ENCODE data around the gene POU2F3. TPM values are rescaled to one million over a fixed set of nuclear protein-coding genes. Genes with fewer than 3 reads are reported as not detected.

The POU2F3 gene
- total RNA-seq, 1 donor from 2014 or later = not detected

DNA sequence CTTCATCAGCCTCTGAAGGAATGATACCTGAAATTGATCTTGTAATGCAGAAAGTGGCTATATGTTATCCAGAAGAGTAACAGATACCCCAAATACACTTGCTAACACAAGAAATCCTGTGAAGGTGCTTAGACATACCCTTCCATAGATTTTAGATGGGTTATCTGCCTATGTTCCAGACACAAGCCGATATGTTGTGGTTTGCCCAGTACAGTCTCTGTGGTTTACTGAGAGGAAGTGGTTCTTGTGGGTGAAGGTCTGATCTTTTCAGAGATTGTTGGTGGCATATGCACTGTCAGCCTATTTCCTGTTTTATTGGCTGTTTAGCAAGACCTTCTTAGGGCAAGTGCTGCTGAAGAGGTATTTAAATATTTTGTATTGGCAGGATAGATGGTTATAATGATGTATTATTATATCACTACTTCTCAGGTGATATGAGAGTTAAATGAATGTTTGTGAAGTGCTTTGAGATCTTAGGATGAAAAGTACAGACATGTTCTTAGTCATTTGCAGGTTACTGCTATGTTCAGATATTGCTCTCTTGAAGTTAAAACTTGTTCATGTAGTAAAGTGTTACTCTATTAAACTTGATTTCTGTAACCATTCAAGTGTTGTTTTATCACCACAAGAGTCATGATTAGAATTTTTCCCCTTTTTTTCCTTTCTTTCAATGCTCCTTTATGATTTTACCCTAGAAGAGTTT is 104.5 kb downstream of the POU2F3 start:
- intact Hi-C loops (cut with DNase I) = no loop called here

DNA sequence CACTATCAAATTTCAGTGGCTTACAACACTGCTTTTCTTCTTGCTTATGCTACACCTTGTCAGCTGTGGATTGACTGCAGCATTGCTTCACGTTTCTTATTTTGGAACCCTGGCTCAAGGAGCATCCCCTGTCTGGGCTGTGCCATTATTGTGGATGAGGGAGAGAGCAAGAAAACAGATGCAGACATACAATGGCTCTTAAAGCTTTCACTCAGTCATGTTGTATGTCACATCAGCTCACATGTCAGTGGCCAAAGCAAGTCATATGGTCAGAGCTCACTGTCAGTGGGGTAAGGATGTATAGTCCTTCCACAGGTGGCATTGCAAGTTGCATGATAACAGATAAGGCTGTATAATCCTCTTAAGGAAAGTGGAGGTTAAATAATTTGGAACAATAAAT is 106.3 kb downstream of the POU2F3 start:
- ATAC-seq = no peak
- intact Hi-C loops (cut with DNase I) = no loop called here
- DNase-seq (ENCODE audit: low spot score) = no peak

More for the DNA sequence above, 104.5 kb downstream of the POU2F3 start:
- ATAC-seq = peak; percentile 20
- no peak for DNase-seq (ENCODE audit: low spot score)

DNA sequence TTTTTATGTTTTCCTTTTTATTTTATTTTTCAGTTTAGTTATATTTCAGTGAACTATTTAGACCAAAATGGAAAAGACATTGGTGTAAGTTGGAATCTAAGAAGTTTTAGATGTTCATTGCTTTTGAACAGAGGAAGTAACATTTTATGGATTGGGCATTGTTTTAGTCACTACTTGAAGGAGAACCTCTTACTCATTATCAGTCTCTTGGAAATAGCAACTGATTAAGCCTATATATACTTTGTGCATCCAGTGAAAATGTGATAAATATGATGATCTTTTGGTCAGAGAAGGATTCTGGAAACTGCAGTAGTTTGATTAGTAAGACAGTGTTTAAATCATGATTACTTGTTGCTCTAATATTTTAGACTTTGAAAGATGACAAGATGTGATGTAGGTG is 110.7 kb downstream of the POU2F3 start:
- intact Hi-C loops (cut with DNase I) = no loop called here
- DNase-seq (ENCODE audit: low spot score) (no peak), ATAC-seq (no peak)

DNA sequence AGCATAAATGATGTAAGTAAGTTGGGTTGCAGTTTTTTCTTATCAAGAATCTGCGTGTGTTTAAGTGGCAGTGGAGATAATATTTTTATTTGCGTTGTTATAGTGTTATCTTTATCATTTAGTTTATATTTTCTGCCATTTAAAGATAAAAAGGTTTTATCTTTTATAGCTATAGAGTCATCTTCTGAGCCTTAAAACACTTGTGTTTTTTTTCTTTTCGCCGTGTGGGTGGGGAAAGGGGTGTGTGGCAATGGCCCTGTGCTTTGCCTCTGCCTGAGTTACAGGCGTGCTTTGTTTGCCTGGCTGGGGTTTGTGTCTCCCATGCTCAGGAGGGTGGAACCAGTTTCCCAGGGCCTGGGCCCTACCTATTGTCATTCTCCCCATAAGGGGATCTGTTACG is 112.5 kb downstream of the POU2F3 start:
- intact Hi-C loops (cut with DNase I) = no loop called here
- ATAC-seq (no peak), DNase-seq (ENCODE audit: low spot score) (no peak)

DNA sequence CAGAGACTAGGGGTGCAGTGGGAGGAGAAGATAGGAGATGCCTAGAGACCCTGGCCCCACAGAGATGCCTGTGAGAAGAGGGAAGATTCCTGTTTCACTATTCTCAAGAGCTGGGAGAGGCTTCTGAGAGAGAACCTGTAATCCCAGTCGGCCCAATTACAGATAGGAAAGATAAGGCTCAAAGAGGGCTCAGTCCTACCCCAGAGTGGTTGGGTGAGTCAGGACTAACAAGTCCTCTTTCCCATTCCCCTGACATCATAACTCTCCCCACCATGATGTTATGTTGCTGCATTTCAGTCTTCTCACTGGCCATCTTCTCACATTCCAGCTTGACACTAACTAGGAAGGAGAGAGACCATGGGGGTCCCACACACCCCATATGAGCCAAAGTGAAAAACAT is 114.1 kb downstream of the POU2F3 start:
- no peak for DNase-seq (ENCODE audit: low spot score)
- no peak for ATAC-seq
- intact Hi-C loops (cut with DNase I) = no loop called here

DNA sequence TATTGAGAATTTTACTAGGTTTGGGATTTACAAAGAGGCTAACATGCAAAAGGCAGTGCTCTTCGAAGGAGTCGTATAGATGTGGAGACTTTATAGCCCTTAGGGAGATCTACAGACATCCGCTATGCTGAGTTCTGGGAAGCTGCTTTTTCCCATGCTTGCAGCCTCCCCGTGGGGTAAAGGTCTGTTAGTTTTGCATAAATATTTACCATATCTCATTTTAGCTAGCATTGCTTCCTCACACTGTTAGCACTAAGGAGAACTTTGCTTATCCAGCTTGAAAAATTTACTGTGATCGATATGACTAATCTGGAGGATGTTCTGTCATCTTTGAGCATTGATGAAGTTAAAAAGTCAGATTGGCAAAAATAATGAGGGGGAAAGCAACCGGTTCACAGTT is 114.8 kb downstream of the POU2F3 start:
- DNase-seq (ENCODE audit: low spot score) (no peak), ATAC-seq (no peak)
- intact Hi-C loops (cut with DNase I) = no loop called here

DNA sequence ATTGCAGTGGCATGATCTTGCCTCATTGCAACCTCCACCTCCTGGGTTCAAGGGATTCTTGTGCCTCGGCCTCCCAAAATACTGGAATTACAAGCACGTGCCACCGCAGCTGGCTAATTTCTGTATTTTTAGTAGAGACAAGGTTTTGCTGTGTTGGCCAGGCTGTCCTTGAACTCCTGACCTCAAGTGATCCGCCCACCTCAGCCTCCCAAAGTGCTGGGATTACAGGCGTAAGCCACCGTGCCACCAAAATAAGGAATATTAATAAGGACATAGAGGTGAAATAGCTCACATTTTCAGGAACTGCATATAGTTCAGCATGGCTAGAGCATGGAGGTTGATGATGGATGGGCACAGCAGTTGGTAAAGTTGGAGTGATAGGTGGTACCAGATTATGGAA is 117.7 kb downstream of the POU2F3 start:
- ATAC-seq (no peak), DNase-seq (ENCODE audit: low spot score) (no peak)
- intact Hi-C loops (cut with DNase I) = no loop called here

DNA sequence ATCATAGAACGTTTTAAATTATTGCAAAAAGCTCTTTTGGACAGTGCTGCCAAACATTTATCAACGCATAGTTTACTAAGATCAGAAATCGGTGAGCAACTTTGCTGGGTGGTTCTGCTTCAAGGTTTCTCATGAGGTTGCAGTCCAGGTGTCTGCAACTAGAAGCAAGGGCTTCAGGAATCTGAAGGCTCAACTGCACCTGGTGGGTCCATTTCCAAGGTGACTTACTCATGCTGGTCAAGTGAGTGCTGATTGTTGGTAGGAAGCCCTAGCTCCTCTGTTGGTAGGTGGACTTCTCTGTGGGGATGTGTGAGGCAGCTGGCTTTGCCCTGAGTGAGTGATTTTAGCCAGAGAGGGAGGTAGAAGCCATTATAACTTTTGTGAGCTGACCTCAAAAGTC is 118.8 kb downstream of the POU2F3 start:
- ATAC-seq = no peak
- no peak for DNase-seq (ENCODE audit: low spot score)
- intact Hi-C loops (cut with DNase I) = no loop called here

DNA sequence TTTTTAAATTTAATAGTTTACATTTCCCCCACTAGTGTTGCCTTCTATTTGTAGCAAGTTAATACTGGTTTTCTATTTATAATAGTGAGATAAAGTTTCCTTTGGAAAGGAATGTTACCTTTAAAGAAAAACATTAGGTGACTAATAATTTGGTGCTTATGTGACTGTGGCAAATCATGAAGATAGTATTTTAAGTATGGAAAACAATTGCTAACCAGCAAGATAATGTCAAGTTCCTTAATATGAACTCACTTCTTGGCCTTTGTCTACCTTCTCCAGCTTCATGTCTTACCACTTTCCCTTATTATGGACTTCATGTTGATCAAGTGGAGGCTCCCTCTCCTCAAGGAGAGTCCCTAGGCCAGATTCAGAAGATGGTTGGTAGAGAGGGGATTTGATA is 123.5 kb downstream of the POU2F3 start:
- intact Hi-C loops (cut with DNase I) = no loop called here
- DNase-seq (ENCODE audit: low spot score) (no peak), ATAC-seq (no peak)

DNA sequence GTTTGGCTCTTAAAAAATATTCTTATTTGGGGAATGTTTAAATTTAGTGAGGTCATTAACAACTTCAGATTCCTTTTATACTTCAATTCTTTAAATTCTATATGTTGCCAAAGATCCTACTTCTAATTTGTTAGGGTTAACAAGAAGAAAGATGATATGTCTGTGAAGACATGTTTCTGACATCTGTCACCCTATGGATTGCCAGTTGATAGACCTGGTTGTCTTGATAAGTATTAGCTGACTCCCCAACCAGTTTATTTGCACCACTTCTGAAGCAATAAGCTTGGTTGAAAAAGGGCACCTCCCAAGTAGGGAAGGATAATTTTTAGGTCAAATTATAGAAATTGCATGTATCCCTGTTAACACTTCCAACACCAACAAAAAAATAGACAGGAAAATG is 125.6 kb downstream of the POU2F3 start:
- intact Hi-C loops (cut with DNase I) = no loop called here
- ATAC-seq = no peak
- no peak for DNase-seq (ENCODE audit: low spot score)

Other genes with a start within 250 kb of the POU2F3 start
- 33.2 TPM for gene TRIM29, start 102.0 kb upstream of the POU2F3 start, total RNA-seq
- gene OAF, start 29.1 kb upstream of the POU2F3 start, total RNA-seq = 183 TPM
- gene TLCD5, start 85.2 kb downstream of the POU2F3 start, total RNA-seq = 13.1 TPM
- gene ARHGEF12, start 96.3 kb downstream of the POU2F3 start, total RNA-seq = 145 TPM